ENCODE measurements around the gene MIS12.

MIS12 gene

GRCh38 chr17:5511401-5512225 lies 25.2 kb downstream of the MIS12 start:
- no peaks in the 10 kb centered on the region for H4K20me1 ChIP-seq (ENCODE audit: insufficient read depth)
- H3K79me2 ChIP-seq (ENCODE audit: insufficient read depth, low read depth), result no peaks in the 10 kb centered on the region
- H3K27me3 ChIP-seq (ENCODE audit: insufficient read depth, low read depth), result no peaks in the 10 kb centered on the region
- H3K36me3 ChIP-seq (ENCODE audit: insufficient read depth), result no peaks in the 10 kb centered on the region
- H2AFZ ChIP-seq (ENCODE audit: low read depth), result no peak overlapping the region
- TF ChIP-seq CTCF (conservative IDR thresholded peaks at IDR 0.05; ENCODE audit: low read depth, low read length), result no peak
- H3K9ac ChIP-seq, result no peak overlapping the region
- no peak overlapping the region for H3K4me2 ChIP-seq
- H3K4me3 ChIP-seq (IDR thresholded peaks at IDR 0.05; ENCODE audit: insufficient read depth, low read depth, low read length), result no peak overlapping the region
- H3K4me1 ChIP-seq (ENCODE audit: low read depth, poor library complexity, severe bottlenecking), result no peaks in the 10 kb centered on the region
- H3K27ac ChIP-seq, result no peak overlapping the region

- no peak overlapping the region for H3K4me3 ChIP-seq (IDR thresholded peaks at IDR 0.05; ENCODE audit: insufficient read depth, low read depth, low read length)
- H2AFZ ChIP-seq (ENCODE audit: low read depth), result no peak overlapping the region
- TF ChIP-seq CTCF (conservative IDR thresholded peaks at IDR 0.05; ENCODE audit: low read depth, low read length), result no peak
- H3K4me1 ChIP-seq (ENCODE audit: low read depth, poor library complexity, severe bottlenecking), result no peaks in the 10 kb centered on the region
- H3K36me3 ChIP-seq (ENCODE audit: insufficient read depth), result no peaks in the 10 kb centered on the region
- no peak overlapping the region for H3K4me2 ChIP-seq
- no peak overlapping the region for H3K27ac ChIP-seq
- H3K79me2 ChIP-seq (ENCODE audit: insufficient read depth, low read depth), result no peaks in the 10 kb centered on the region
- no peaks in the 10 kb centered on the region for H4K20me1 ChIP-seq (ENCODE audit: insufficient read depth)
- H3K9ac ChIP-seq, result no peak overlapping the region
- no peaks in the 10 kb centered on the region for H3K27me3 ChIP-seq (ENCODE audit: insufficient read depth, low read depth)
These were observed 27.3 kb downstream of the MIS12 start for GRCh38 chr17:5513628-5514027.

- Histone ChIP-seq H3K4me1 (ENCODE audit: low read depth, poor library complexity, severe bottlenecking) (no peaks in the 10 kb centered on the region), H3K27ac (no peak overlapping the region), H3K27me3 (ENCODE audit: insufficient read depth, low read depth) (no peaks in the 10 kb centered on the region), H4K20me1 (ENCODE audit: insufficient read depth) (no peaks in the 10 kb centered on the region), H2AFZ (ENCODE audit: low read depth) (no peak overlapping the region), H3K79me2 (ENCODE audit: insufficient read depth, low read depth) (no peaks in the 10 kb centered on the region), H3K4me2 (no peak overlapping the region), H3K9ac (no peak overlapping the region), H3K36me3 (ENCODE audit: insufficient read depth) (no peaks in the 10 kb centered on the region), H3K4me3 (IDR thresholded peaks at IDR 0.05; ENCODE audit: insufficient read depth, low read depth, low read length) (no peak overlapping the region)
- no peak for TF ChIP-seq CTCF (conservative IDR thresholded peaks at IDR 0.05; ENCODE audit: low read depth, low read length)
These were observed 28.6 kb downstream of the MIS12 start for GRCh38 chr17:5514976-5515375.

GRCh38 chr17:5516060-5516792 lies 29.9 kb downstream of the MIS12 start:
- no peak overlapping the region for H3K4me3 ChIP-seq (IDR thresholded peaks at IDR 0.05; ENCODE audit: insufficient read depth, low read depth, low read length)
- H3K79me2 ChIP-seq (ENCODE audit: insufficient read depth, low read depth), result no peaks in the 10 kb centered on the region
- no peak overlapping the region for H3K9ac ChIP-seq

More at GRCh38 chr17:5516060-5516792, 29.9 kb downstream of the MIS12 start:
- Histone ChIP-seq H3K36me3 (ENCODE audit: insufficient read depth) (no peaks in the 10 kb centered on the region), H2AFZ (ENCODE audit: low read depth) (no peak overlapping the region), H3K4me1 (ENCODE audit: low read depth, poor library complexity, severe bottlenecking) (no peaks in the 10 kb centered on the region), H3K27me3 (ENCODE audit: insufficient read depth, low read depth) (no peaks in the 10 kb centered on the region), H3K4me2 (no peak overlapping the region), H4K20me1 (ENCODE audit: insufficient read depth) (no peaks in the 10 kb centered on the region), H3K27ac (no peak overlapping the region)
- no peak for TF ChIP-seq CTCF (conservative IDR thresholded peaks at IDR 0.05; ENCODE audit: low read depth, low read length)
